HEK293 (cell line): ENCODE measurements around the gene ZHX3.
A peak's percentile ranks its signal among the peaks of the same experiment; 100 is the strongest.

ENCODE experiments used
- CTCF ChIP-seq: fragments of 450-650 bp; formaldehyde crosslinking; IDR thresholded peaks from 2 replicates; pipeline ENCODE4 v1.5.1; 2016; ENCODE audit warnings: missing biosample characterization, missing genetic modification characterization
- EGR2 ChIP-seq: fragments of 450-650 bp; formaldehyde crosslinking; IDR thresholded peaks from 2 replicates; pipeline ENCODE4 v1.5.1; 2016; ENCODE audit warnings: low read depth, missing biosample characterization, missing genetic modification characterization
- KLF16 ChIP-seq: fragments of 450-650 bp; formaldehyde crosslinking; IDR thresholded peaks from 2 replicates; pipeline ENCODE4 v1.5.1; 2017; ENCODE audit warnings: missing biosample characterization, missing genetic modification characterization
- KLF8 ChIP-seq: fragments of 450-650 bp; formaldehyde crosslinking; IDR thresholded peaks from 2 replicates; pipeline ENCODE4 v1.5.1; 2016; ENCODE audit warnings: missing biosample characterization, missing genetic modification characterization
- SP7 ChIP-seq: fragments of 450-650 bp; formaldehyde crosslinking; IDR thresholded peaks from 2 replicates; pipeline ENCODE4 v1.5.1; 2016; ENCODE audit warnings: missing biosample characterization, missing genetic modification characterization
- WT1 ChIP-seq: fragments of 450-650 bp; formaldehyde crosslinking; IDR thresholded peaks from 2 replicates; pipeline ENCODE4 v1.5.1; 2016; ENCODE audit warnings: missing biosample characterization, missing genetic modification characterization
- YY2 ChIP-seq: fragments of 450-650 bp; formaldehyde crosslinking; IDR thresholded peaks from 2 replicates; pipeline ENCODE4 v1.5.1; 2016; ENCODE audit warnings: missing biosample characterization, missing genetic modification characterization
- ZBTB26 ChIP-seq: fragments of 450-650 bp; formaldehyde crosslinking; optimal IDR thresholded peaks from 2 replicates; pipeline ENCODE3; 2016; ENCODE audit warnings: missing biosample characterization, mild to moderate bottlenecking, missing genetic modification characterization
- ZEB2 ChIP-seq: fragments of 450-650 bp; formaldehyde crosslinking; IDR thresholded peaks from 2 replicates; pipeline ENCODE4 v1.5.1; 2016; ENCODE audit warnings: missing biosample characterization, missing genetic modification characterization
- ZFP37 ChIP-seq: fragments of 450-650 bp; formaldehyde crosslinking; IDR thresholded peaks from 2 replicates; pipeline ENCODE4 v1.5.1; 2016; ENCODE audit warnings: missing biosample characterization, missing genetic modification characterization
- ZNF416 ChIP-seq: fragments of 450-650 bp; formaldehyde crosslinking; IDR thresholded peaks from 2 replicates; pipeline ENCODE4 v1.5.1; 2016; ENCODE audit warnings: missing biosample characterization, missing genetic modification characterization
- ZNF544 ChIP-seq: fragments of 450-650 bp; formaldehyde crosslinking; IDR thresholded peaks from 2 replicates; pipeline ENCODE4 v1.5.0; 2017; ENCODE audit warnings: missing biosample characterization, missing genetic modification characterization
- ZNF549 ChIP-seq: fragments of 450-650 bp; IDR thresholded peaks from 2 replicates; pipeline ENCODE4 v1.5.1; 2018; ENCODE audit warnings: missing biosample characterization, missing genetic modification characterization, mild to moderate bottlenecking, inconsistent platforms, moderate library complexity
- ZNF600 ChIP-seq: fragments of 450-650 bp; formaldehyde crosslinking; IDR thresholded peaks from 2 replicates; pipeline ENCODE4 v1.5.1; 2016; ENCODE audit warnings: missing biosample characterization, missing genetic modification characterization
- ZNF843 ChIP-seq: fragments of 450-650 bp; formaldehyde crosslinking; IDR thresholded peaks from 2 replicates; pipeline ENCODE4 v1.5.1; 2016; ENCODE audit warnings: missing biosample characterization, missing genetic modification characterization
- ZSCAN16 ChIP-seq: fragments of 450-650 bp; formaldehyde crosslinking; IDR thresholded peaks from 2 replicates; pipeline ENCODE4 v1.5.1; 2016; ENCODE audit warnings: missing biosample characterization, missing genetic modification characterization
- TF ChIP-seq, protein P1 (sequence below): fragments of 450-650 bp; formaldehyde crosslinking; conservative IDR thresholded peaks from 2 replicates; pipeline ENCODE4 v1.5.1; 2016; ENCODE audit warnings: low read depth, missing biosample characterization, missing genetic modification characterization
- TF ChIP-seq, protein P2 (sequence below): fragments of 450-650 bp; formaldehyde crosslinking; IDR thresholded peaks from 2 replicates; pipeline ENCODE4 v1.5.1; 2016; ENCODE audit warnings: missing biosample characterization, missing genetic modification characterization

Gene ZHX3

GRCh38 chr20:41339957-41340326 is 22.4 kb upstream of the ZHX3 start (continued):
- TF ChIP-seq CTCF (tag by site-specific recombination) (peak; percentile 97), ZFP37 (tag by site-specific recombination) (0 out of 2 replicates have a peak, but pooled peaks have one; percentile 57), ZNF843 (tag by site-specific recombination) (no peak), ZNF549 (tag by site-specific recombination) (no peak), YY2 (tag by site-specific recombination) (0 out of 2 replicates have a peak, but pooled peaks have one; percentile 20), KLF8 (tag by site-specific recombination) (peak; percentile 25; the same call in 1 of the 2 replicates), ZBTB26 (tag by site-specific recombination) (peak; percentile 36), KLF16 (tag by site-specific recombination) (peak; percentile 40; the same call in 1 of the 2 replicates), ZNF416 (tag by site-specific recombination) (no peak), ZNF544 (tag by site-specific recombination) (no peak), ZSCAN16 (tag by site-specific recombination) (peak; percentile 61; the same call in 1 of the 2 replicates), SP7 (peak; percentile 58), EGR2 (tag by site-specific recombination) (no peak), WT1 (tag by site-specific recombination) (peak; percentile 47; the same call in 1 of the 2 replicates), ZNF600 (tag by site-specific recombination) (peak; percentile 77), ZEB2 (tag by site-specific recombination) (peak; percentile 99)
- TF ChIP-seq, protein P1, sequence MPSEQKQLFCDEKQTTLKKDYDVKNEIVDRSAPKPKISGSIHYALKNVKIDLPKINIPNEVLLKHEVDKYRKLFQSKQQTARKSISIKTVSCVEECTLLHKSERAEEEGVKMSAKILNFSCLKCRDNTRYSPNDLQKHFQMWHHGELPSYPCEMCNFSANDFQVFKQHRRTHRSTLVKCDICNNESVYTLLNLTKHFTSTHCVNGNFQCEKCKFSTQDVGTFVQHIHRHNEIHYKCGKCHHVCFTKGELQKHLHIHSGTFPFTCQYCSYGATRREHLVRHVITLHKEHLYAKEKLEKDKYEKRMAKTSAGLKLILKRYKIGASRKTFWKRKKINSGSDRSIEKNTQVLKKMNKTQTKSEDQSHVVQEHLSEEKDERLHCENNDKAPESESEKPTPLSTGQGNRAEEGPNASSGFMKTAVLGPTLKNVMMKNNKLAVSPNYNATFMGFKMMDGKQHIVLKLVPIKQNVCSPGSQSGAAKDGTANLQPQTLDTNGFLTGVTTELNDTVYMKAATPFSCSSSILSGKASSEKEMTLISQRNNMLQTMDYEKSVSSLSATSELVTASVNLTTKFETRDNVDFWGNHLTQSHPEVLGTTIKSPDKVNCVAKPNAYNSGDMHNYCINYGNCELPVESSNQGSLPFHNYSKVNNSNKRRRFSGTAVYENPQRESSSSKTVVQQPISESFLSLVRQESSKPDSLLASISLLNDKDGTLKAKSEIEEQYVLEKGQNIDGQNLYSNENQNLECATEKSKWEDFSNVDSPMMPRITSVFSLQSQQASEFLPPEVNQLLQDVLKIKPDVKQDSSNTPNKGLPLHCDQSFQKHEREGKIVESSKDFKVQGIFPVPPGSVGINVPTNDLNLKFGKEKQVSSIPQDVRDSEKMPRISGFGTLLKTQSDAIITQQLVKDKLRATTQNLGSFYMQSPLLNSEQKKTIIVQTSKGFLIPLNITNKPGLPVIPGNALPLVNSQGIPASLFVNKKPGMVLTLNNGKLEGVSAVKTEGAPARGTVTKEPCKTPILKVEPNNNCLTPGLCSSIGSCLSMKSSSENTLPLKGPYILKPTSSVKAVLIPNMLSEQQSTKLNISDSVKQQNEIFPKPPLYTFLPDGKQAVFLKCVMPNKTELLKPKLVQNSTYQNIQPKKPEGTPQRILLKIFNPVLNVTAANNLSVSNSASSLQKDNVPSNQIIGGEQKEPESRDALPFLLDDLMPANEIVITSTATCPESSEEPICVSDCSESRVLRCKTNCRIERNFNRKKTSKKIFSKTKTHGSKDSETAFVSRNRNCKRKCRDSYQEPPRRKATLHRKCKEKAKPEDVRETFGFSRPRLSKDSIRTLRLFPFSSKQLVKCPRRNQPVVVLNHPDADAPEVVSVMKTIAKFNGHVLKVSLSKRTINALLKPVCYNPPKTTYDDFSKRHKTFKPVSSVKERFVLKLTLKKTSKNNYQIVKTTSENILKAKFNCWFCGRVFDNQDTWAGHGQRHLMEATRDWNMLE (tag by site-specific recombination) = no peak
- TF ChIP-seq, protein P2, sequence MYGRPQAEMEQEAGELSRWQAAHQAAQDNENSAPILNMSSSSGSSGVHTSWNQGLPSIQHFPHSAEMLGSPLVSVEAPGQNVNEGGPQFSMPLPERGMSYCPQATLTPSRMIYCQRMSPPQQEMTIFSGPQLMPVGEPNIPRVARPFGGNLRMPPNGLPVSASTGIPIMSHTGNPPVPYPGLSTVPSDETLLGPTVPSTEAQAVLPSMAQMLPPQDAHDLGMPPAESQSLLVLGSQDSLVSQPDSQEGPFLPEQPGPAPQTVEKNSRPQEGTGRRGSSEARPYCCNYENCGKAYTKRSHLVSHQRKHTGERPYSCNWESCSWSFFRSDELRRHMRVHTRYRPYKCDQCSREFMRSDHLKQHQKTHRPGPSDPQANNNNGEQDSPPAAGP (tag by site-specific recombination) = 0 out of 2 replicates have a peak, but pooled peaks have one; percentile 39
